K562 (cell line): ENCODE measurements around the gene CD300A. TPM values are rescaled to one million over a fixed set of nuclear protein-coding genes. Genes with fewer than 3 reads are reported as not detected.

Experiments
- CBX8 ChIP-seq: fragments of 200-600 bp; sonication (generic); IDR thresholded peaks from 2 replicates; pipeline ENCODE4 v1.6.1; 2012; ENCODE audit warnings: borderline replicate concordance, mixed run types, low read depth, mild to moderate bottlenecking, moderate library complexity, mixed read lengths, low read length, control low read depth, inconsistent platforms; ENCODE audit not compliant: poor library complexity, severe bottlenecking; ENCODE audit errors: extremely low read depth
- PML ChIP-seq: IDR thresholded peaks from 2 replicates; pipeline ENCODE4 v1.6.1; 2012; ENCODE audit warnings: low read length, inconsistent platforms
- TARDBP ChIP-seq: fragments of 450-650 bp; IDR thresholded peaks from 2 replicates; pipeline ENCODE4 v1.6.1; 2016
- ZBTB17 ChIP-seq: fragments of 450-650 bp; formaldehyde crosslinking; IDR thresholded peaks from 2 replicates; pipeline ENCODE4 v1.4.0; 2020; ENCODE audit warnings: mild to moderate bottlenecking
- ZNF75A ChIP-seq: fragments of 450-650 bp; formaldehyde crosslinking; IDR thresholded peaks from 2 replicates; pipeline ENCODE4 v1.4.0; 2020; ENCODE audit warnings: mild to moderate bottlenecking
- polyA plus RNA-seq, 8 experiments: library from polyadenylated mRNA; depleted of rRNA in 4 of 8; stranded (reverse) in 5 of 8; unstranded in 3 of 8; fragments of >200 nt; fragmentation: Nextera tagmentation in 2 of 8; fragmentation: Illumina TruSeq in 1 of 8; extraction: Ambion mirVana in 2 of 8; extraction: Trizol in 1 of 8; gene quantifications; 2 replicates each; pipeline versions ENCODE4 v1.2.1 to v1.2.3, GENCODE V29; 2011 to 2014; ENCODE audit warnings: inconsistent platforms in 1 of 8, missing spikeins in 1 of 8
- total RNA-seq, 7 experiments: library from RNA; depleted of rRNA in 6 of 7; stranded (reverse); fragments of >200 nt in 6 of 7; fragmentation: Illumina TruSeq in 2 of 7; extraction: Trizol in 2 of 7; gene quantifications; 2 replicates each; pipeline versions ENCODE4 v1.2.1 to v1.2.3, GENCODE V29; 2011 to 2021; ENCODE audit warnings: low replicate concordance in 1 of 7
- TF ChIP-seq, protein P1 (sequence below): fragments of 450-650 bp; IDR thresholded peaks from 2 replicates; pipeline ENCODE4 v1.6.1; 2016; ENCODE audit warnings: mild to moderate bottlenecking, moderate library complexity
- TF ChIP-seq, protein P2 (sequence below): sonication (generic); formaldehyde crosslinking; IDR thresholded peaks from 2 replicates; pipeline ENCODE4 v1.8.0; 2023; ENCODE audit warnings: mild to moderate bottlenecking, missing genetic modification reagents
- TF ChIP-seq, protein P3 (sequence below): fragments of 250-450 bp; sonication (Bioruptor Pico); IDR thresholded peaks from 2 replicates; pipeline ENCODE4 v1.4.0; 2020

CD300A gene
- total and polyA plus RNA-seq, 9 of the 15 experiments (the other 6 are each of a cell fraction or from before 2014, with no cell fraction given) = 0.21 to 1.7 (median 0.41) TPM; not detected in 1

DNA sequence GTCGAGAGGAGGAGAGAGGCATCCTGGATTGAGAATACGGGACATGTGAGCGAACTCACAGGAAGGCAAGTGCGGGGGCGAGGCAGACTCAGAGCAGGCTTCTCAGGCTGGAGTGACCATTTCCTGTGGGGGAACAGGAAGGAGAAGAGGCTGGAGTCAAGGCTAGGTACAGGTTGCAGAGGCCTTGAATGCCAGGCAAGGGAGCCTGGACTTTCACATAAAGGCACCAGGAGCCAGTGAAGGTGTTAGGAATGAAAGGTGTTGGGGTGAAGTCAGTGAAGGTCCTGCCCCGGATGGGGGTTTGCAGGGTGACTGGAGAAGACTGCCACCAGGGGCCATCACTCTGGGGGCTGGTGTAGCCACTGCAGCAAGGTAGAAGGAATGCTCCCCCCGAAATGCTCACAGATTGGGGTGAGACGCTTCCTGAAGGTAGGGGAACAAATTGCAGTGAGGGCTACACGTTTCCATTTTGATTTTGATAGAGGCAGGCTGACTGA, 39.8 kb upstream of the CD300A start (continued):
- TF ChIP-seq, protein P1, sequence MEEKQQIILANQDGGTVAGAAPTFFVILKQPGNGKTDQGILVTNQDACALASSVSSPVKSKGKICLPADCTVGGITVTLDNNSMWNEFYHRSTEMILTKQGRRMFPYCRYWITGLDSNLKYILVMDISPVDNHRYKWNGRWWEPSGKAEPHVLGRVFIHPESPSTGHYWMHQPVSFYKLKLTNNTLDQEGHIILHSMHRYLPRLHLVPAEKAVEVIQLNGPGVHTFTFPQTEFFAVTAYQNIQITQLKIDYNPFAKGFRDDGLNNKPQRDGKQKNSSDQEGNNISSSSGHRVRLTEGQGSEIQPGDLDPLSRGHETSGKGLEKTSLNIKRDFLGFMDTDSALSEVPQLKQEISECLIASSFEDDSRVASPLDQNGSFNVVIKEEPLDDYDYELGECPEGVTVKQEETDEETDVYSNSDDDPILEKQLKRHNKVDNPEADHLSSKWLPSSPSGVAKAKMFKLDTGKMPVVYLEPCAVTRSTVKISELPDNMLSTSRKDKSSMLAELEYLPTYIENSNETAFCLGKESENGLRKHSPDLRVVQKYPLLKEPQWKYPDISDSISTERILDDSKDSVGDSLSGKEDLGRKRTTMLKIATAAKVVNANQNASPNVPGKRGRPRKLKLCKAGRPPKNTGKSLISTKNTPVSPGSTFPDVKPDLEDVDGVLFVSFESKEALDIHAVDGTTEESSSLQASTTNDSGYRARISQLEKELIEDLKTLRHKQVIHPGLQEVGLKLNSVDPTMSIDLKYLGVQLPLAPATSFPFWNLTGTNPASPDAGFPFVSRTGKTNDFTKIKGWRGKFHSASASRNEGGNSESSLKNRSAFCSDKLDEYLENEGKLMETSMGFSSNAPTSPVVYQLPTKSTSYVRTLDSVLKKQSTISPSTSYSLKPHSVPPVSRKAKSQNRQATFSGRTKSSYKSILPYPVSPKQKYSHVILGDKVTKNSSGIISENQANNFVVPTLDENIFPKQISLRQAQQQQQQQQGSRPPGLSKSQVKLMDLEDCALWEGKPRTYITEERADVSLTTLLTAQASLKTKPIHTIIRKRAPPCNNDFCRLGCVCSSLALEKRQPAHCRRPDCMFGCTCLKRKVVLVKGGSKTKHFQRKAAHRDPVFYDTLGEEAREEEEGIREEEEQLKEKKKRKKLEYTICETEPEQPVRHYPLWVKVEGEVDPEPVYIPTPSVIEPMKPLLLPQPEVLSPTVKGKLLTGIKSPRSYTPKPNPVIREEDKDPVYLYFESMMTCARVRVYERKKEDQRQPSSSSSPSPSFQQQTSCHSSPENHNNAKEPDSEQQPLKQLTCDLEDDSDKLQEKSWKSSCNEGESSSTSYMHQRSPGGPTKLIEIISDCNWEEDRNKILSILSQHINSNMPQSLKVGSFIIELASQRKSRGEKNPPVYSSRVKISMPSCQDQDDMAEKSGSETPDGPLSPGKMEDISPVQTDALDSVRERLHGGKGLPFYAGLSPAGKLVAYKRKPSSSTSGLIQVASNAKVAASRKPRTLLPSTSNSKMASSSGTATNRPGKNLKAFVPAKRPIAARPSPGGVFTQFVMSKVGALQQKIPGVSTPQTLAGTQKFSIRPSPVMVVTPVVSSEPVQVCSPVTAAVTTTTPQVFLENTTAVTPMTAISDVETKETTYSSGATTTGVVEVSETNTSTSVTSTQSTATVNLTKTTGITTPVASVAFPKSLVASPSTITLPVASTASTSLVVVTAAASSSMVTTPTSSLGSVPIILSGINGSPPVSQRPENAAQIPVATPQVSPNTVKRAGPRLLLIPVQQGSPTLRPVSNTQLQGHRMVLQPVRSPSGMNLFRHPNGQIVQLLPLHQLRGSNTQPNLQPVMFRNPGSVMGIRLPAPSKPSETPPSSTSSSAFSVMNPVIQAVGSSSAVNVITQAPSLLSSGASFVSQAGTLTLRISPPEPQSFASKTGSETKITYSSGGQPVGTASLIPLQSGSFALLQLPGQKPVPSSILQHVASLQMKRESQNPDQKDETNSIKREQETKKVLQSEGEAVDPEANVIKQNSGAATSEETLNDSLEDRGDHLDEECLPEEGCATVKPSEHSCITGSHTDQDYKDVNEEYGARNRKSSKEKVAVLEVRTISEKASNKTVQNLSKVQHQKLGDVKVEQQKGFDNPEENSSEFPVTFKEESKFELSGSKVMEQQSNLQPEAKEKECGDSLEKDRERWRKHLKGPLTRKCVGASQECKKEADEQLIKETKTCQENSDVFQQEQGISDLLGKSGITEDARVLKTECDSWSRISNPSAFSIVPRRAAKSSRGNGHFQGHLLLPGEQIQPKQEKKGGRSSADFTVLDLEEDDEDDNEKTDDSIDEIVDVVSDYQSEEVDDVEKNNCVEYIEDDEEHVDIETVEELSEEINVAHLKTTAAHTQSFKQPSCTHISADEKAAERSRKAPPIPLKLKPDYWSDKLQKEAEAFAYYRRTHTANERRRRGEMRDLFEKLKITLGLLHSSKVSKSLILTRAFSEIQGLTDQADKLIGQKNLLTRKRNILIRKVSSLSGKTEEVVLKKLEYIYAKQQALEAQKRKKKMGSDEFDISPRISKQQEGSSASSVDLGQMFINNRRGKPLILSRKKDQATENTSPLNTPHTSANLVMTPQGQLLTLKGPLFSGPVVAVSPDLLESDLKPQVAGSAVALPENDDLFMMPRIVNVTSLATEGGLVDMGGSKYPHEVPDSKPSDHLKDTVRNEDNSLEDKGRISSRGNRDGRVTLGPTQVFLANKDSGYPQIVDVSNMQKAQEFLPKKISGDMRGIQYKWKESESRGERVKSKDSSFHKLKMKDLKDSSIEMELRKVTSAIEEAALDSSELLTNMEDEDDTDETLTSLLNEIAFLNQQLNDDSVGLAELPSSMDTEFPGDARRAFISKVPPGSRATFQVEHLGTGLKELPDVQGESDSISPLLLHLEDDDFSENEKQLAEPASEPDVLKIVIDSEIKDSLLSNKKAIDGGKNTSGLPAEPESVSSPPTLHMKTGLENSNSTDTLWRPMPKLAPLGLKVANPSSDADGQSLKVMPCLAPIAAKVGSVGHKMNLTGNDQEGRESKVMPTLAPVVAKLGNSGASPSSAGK = peak; percentile 37; the same call in 1 of the 2 replicates
- TF ChIP-seq PML = no peak
- TF ChIP-seq CBX8 = no peak
- TF ChIP-seq ZBTB17 (CRISPR knock-in tag) = peak; percentile 62
- no peak for TF ChIP-seq ZNF75A (CRISPR knock-in tag)
- TF ChIP-seq TARDBP = no peak
- TF ChIP-seq, protein P2, sequence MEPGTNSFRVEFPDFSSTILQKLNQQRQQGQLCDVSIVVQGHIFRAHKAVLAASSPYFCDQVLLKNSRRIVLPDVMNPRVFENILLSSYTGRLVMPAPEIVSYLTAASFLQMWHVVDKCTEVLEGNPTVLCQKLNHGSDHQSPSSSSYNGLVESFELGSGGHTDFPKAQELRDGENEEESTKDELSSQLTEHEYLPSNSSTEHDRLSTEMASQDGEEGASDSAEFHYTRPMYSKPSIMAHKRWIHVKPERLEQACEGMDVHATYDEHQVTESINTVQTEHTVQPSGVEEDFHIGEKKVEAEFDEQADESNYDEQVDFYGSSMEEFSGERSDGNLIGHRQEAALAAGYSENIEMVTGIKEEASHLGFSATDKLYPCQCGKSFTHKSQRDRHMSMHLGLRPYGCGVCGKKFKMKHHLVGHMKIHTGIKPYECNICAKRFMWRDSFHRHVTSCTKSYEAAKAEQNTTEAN (CRISPR knock-in tag) = no peak
- TF ChIP-seq, protein P3, sequence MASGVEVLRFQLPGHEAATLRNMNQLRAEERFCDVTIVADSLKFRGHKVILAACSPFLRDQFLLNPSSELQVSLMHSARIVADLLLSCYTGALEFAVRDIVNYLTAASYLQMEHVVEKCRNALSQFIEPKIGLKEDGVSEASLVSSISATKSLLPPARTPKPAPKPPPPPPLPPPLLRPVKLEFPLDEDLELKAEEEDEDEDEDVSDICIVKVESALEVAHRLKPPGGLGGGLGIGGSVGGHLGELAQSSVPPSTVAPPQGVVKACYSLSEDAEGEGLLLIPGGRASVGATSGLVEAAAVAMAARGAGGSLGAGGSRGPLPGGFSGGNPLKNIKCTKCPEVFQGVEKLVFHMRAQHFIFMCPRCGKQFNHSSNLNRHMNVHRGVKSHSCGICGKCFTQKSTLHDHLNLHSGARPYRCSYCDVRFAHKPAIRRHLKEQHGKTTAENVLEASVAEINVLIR (CRISPR knock-in tag) = 0 out of 2 replicates have a peak, but pooled peaks have one; percentile 17
- TF ChIP-seq, all 486 proteins: peak for 9
